Retinal pigment epithelial cell (primary cell): Measurements from ENCODE around the gene ARHGAP20.
"Not testable (repeated sequence)": the region's sequence is repeated elsewhere in the genome, so short reads cannot be mapped to it uniquely, and the experiment has no call there.

Source experiments
- DNase-seq: peaks from one replicate; pipeline ENCODE4 v3.0.0-alpha.2; 2010; ENCODE audit warnings: low read depth
- H3K4me3 ChIP-seq: 2 replicates; pipeline ENCODE4 v1.5.1; 2011; ENCODE audit warnings: mild to moderate bottlenecking, low read length, control low read depth, moderate library complexity
- TF ChIP-seq, protein P1 (sequence below): conservative IDR thresholded peaks from 2 replicates; pipeline ENCODE4 v1.5.1; 2011; ENCODE audit warnings: low read depth, low read length, control low read depth, inconsistent platforms

ARHGAP20 gene

DNA sequence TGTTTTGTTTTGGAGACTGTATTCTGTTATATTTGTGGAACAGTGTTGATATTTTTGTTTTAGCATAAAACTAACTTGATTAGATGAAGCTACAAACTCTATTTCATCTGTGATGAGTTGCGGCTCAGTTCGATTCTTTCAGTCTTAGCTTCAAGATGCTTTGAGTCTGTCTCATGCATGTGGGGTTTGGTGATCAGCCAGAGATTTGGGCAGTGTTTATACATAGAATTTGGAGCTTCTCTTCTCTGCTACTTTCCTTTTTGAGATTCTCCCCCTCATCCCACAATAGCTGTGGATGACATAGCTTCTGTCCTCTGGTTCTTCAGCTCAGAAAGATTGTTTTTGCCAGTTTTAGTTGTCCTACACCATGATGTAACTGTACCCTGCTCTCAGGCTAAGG, 90.4 kb downstream of the ARHGAP20 start:
- TF ChIP-seq, protein P1, sequence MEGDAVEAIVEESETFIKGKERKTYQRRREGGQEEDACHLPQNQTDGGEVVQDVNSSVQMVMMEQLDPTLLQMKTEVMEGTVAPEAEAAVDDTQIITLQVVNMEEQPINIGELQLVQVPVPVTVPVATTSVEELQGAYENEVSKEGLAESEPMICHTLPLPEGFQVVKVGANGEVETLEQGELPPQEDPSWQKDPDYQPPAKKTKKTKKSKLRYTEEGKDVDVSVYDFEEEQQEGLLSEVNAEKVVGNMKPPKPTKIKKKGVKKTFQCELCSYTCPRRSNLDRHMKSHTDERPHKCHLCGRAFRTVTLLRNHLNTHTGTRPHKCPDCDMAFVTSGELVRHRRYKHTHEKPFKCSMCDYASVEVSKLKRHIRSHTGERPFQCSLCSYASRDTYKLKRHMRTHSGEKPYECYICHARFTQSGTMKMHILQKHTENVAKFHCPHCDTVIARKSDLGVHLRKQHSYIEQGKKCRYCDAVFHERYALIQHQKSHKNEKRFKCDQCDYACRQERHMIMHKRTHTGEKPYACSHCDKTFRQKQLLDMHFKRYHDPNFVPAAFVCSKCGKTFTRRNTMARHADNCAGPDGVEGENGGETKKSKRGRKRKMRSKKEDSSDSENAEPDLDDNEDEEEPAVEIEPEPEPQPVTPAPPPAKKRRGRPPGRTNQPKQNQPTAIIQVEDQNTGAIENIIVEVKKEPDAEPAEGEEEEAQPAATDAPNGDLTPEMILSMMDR, result no peak
- no peak overlapping the region for H3K4me3 ChIP-seq
- no peak for DNase-seq

DNA sequence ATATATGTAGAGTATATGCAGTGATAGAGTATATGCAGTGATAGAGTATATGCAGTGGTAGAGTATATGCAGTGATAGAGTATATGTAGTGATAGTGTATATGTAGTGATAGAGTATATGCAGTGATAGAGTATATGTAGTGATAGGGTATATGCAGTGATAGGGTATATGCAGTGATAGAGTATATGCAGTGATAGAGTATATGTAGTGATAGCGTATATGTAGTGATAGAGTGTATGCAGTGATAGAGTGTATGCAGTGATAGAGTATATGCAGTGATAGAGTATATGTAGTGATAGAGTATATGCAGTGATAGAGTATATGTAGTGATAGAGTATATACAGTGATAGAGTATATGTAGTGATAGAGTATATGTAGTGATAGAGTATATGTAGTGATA, 92.9 kb downstream of the ARHGAP20 start:
- not testable (repeated sequence) for DNase-seq, H3K4me3 ChIP-seq

GRCh38 chr11:110614031-110614430, 98.2 kb downstream of the ARHGAP20 start:
- no peak for DNase-seq
- TF ChIP-seq, protein P1, result no peak
- H3K4me3 ChIP-seq, result no peak overlapping the region

DNA sequence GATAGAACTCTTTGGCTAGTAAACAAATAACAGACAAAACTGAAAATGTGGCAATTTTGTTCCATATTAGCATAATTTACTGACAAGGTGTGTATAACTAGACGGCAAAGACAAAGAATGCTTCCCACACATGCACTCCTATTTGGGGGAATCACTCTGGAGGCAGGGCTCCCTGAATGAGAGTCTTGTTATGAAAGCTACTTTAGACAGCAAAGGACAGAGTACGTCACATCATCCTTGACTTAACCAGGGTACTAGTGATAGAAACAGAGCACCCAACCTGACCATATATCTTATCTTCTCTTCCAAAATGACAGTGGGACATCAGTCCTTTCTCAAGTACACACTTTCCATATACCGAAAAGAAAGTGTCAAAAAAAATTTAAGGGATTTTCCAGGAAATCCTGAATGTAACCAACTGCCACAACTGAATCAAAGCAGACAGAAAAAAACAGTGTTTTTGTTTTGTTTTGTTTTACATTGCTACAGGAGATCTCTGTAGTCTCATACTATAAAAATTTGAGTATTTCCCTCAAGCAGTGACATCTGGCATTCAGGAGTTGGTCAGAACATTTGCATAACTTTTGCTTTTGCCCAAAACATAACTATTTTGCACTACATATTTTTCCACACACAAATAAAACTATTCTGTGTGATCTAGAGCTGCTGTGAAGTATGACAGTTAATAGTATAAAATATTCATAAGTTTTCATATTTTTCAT, 98.9 kb downstream of the ARHGAP20 start:
- no peak for DNase-seq
- H3K4me3 ChIP-seq, result no peak overlapping the region
- TF ChIP-seq, protein P1, result no peak

DNA sequence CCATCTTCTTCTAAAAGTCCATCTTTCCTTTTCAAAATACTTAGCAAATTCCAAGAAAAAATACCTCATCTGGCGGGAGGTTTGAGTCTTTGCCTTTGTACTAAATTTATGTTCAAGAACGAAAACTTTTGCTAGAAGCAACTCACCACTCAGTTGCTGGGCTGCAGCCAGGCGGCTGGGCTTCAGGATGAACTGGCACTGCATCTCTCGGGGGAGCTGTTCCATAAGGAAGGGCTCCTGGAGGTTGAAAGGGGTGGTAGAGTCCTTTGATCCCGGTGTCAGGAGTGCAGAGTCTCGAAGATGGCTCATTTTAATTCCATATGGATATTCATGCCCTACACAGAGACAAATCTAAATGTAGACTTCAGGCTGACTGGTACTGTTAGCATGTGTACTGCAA, 105.8 kb downstream of the ARHGAP20 start:
- TF ChIP-seq, protein P1, result no peak
- DNase-seq, result no peak
- no peak overlapping the region for H3K4me3 ChIP-seq

GRCh38 chr11:110601936-110602335, 110.3 kb downstream of the ARHGAP20 start:
- no peak overlapping the region for H3K4me3 ChIP-seq
- TF ChIP-seq, protein P1, result no peak
- DNase-seq, result no peak

GRCh38 chr11:110600322-110600721, 111.9 kb downstream of the ARHGAP20 start:
- DNase-seq, result no peak

More at GRCh38 chr11:110600322-110600721, 111.9 kb downstream of the ARHGAP20 start:
- TF ChIP-seq, protein P1, result no peak
- no peak overlapping the region for H3K4me3 ChIP-seq
